Measurements from ENCODE around the gene CDH4.

GRCh38 chr20:61904456-61904855 is 652.4 kb downstream of the CDH4 start:
- TF ChIP-seq RAD21 (IDR thresholded peaks at IDR 0.05; ENCODE audit: low read length) (no peak), CTCF (conservative IDR thresholded peaks at IDR 0.05; ENCODE audit: low read depth, low read length) (no peak), POLR2A (IDR thresholded peaks at IDR 0.05; ENCODE audit: low read depth, low read length) (no peak), USF2 (IDR thresholded peaks at IDR 0.05; ENCODE audit: low read depth, low read length) (no peak), MAFK (IDR thresholded peaks at IDR 0.05; ENCODE audit: low read depth, low read length) (no peak), CHD1 (IDR thresholded peaks at IDR 0.05; ENCODE audit: low read depth, low read length) (no peak)

All from IMR-90 (cell line).